Esophagus mucosa (tissue), 1 donor: ENCODE results near the gene CALR. TPM values are rescaled to one million over a fixed set of nuclear protein-coding genes. Genes with fewer than 3 reads are reported as not detected.
A peak's percentile ranks its signal among the peaks of the same experiment; 100 is the strongest.
"Not testable (repeated sequence)": the region's sequence is repeated elsewhere in the genome, so short reads cannot be mapped to it uniquely, and the experiment has no call there.

Source experiments
- ATAC-seq: fragments of 200-7000 bp; cut with Tn5 transposase; one replicate; pipeline ENCODE4 v1.9.1; 2020
- total RNA-seq: library from RNA; stranded (reverse); gene quantifications from one replicate; pipeline ENCODE4 v1.2.4, GENCODE V29; 2023
- donor health status: DM: yes; HTN: yes; CAD: no.

Gene CALR
- total RNA-seq, 1 donor from 2014 or later = 586 TPM

- ATAC-seq = no peak
These were observed 14.2 kb downstream of the CALR start for GRCh38 chr19:12952488-12953137.

- no peak for ATAC-seq
These were observed 14.9 kb downstream of the CALR start for GRCh38 chr19:12953138-12953798.

GRCh38 chr19:12953799-12954611 is 15.6 kb downstream of the CALR start:
- peak; percentile 1 for ATAC-seq

GRCh38 chr19:12954612-12954962 is 16.2 kb downstream of the CALR start:
- peak; percentile 68 for ATAC-seq

- not testable (repeated sequence) for ATAC-seq
These were observed 17.2 kb downstream of the CALR start for GRCh38 chr19:12955575-12955974.

GRCh38 chr19:12955996-12956395 is 17.6 kb downstream of the CALR start:
- ATAC-seq = peak; percentile 24

GRCh38 chr19:12956446-12957388 is 18.3 kb downstream of the CALR start, which contains the start of gene GADD45GIP1:
Gene GADD45GIP1, minus strand, starts transcription at chr19:12957223. Its CDS starts 11 bp downstream, at chr19:12957212.
- ATAC-seq = peak; percentile 81

GRCh38 chr19:12957389-12957952 is 19.1 kb downstream of the CALR start:
- ATAC-seq = not testable (repeated sequence)

GRCh38 chr19:12959481-12959880 is 21.1 kb downstream of the CALR start:
- ATAC-seq = no peak

GRCh38 chr19:12965017-12965811 is 26.8 kb downstream of the CALR start:
- peak; percentile 86 for ATAC-seq

GRCh38 chr19:12965812-12966135 is 27.4 kb downstream of the CALR start:
- no peak for ATAC-seq

- peak; percentile 31 for ATAC-seq
These were observed 29.5 kb downstream of the CALR start for GRCh38 chr19:12967907-12968306.

- no peak for ATAC-seq
These were observed 31.0 kb downstream of the CALR start, which contains the start of gene DAND5 for GRCh38 chr19:12969292-12969988. Gene DAND5, plus strand, starts transcription at chr19:12969576. Its CDS starts 85 bp downstream, at chr19:12969661.

- no peak for ATAC-seq
These were observed 31.8 kb downstream of the CALR start for GRCh38 chr19:12970070-12970820.

GRCh38 chr19:12973236-12973635 is 34.8 kb downstream of the CALR start:
- no peak for ATAC-seq

GRCh38 chr19:12974301-12975220 is 36.2 kb downstream of the CALR start:
- ATAC-seq = peak; percentile 3

GRCh38 chr19:12975221-12975741 is 36.9 kb downstream of the CALR start:
- peak; percentile 9 for ATAC-seq

- not testable (repeated sequence) for ATAC-seq
These were observed 37.7 kb downstream of the CALR start for GRCh38 chr19:12976109-12976508.
